Chondrocyte (in vitro differentiated cells): Measurements from ENCODE around the gene DLG2. TPM values are rescaled to one million over a fixed set of nuclear protein-coding genes. Genes with fewer than 3 reads are reported as not detected.

Source experiments
- DNase-seq: peaks from one replicate; pipeline ENCODE4 v3.0.0; 2021; ENCODE audit warnings: mixed read lengths, low spot score
- H3K27ac Mint-ChIP-seq: one replicate; pipeline ENCODE4 v1.8.0; 2021; ENCODE audit warnings: mild to moderate bottlenecking, moderate library complexity, mixed read lengths; ENCODE audit not compliant: unreplicated experiment
- H3K27me3 Mint-ChIP-seq: 2 replicates; pipeline ENCODE4 v1.8.0; 2021; ENCODE audit warnings: low read depth, mixed read lengths
- H3K36me3 Mint-ChIP-seq: 2 replicates; pipeline ENCODE4 v1.8.0; 2021; ENCODE audit warnings: low read depth, mixed read lengths
- H3K4me1 Mint-ChIP-seq: 2 replicates; pipeline ENCODE4 v1.8.0; 2021; ENCODE audit warnings: low read depth, mild to moderate bottlenecking, mixed read lengths
- H3K4me3 Mint-ChIP-seq: one replicate; pipeline ENCODE4 v1.8.0; 2021; ENCODE audit warnings: mild to moderate bottlenecking, moderate library complexity, mixed read lengths; ENCODE audit not compliant: unreplicated experiment
- H3K9me3 Mint-ChIP-seq: 2 replicates; pipeline ENCODE4 v1.8.0; 2021; ENCODE audit warnings: low read depth, mixed read lengths
- total RNA-seq: library from RNA; stranded (reverse); gene quantifications from 3 replicates; pipeline ENCODE4 v1.2.1, GENCODE V29; 2021
- TF ChIP-seq, protein P1 (sequence below): fragments of 200-600 bp; sonication (generic); IDR thresholded peaks from 2 replicates; pipeline ENCODE4 v1.5.0; 2021; ENCODE audit warnings: antibody characterized with exemption, mild to moderate bottlenecking, moderate library complexity

DLG2 gene
- total RNA-seq, 1 donor from 2014 or later = 1.3 TPM

DNA sequence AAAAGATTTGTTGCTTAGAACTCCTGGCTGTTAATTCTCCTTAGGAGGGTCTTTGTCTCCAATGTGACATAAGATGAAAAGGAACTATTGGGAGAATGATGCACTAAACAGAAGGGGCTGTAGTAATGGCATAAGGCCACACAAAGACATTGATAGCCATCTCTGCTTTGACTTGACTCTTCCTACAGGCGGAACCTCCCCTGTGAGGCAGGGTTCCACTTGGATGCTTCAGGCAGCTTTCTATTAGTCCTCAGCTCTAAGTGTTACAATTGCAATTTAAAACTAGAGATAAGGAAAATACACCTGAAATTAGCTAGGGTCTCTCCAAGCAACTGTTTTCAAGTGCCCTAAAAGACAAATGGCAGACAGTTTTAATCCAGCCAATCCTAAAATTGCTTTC lies 1949.4 kb downstream of the DLG2 start:
- Mint-ChIP-seq H3K4me3 (no peak overlapping the region), H3K36me3 (no peaks in the 10 kb centered on the region), H3K4me1 (no peaks in the 10 kb centered on the region), H3K9me3 (no peaks in the 10 kb centered on the region), H3K27ac (no peak overlapping the region), H3K27me3 (peaks cover 28% of the 10 kb centered on the region)
- TF ChIP-seq, protein P1, sequence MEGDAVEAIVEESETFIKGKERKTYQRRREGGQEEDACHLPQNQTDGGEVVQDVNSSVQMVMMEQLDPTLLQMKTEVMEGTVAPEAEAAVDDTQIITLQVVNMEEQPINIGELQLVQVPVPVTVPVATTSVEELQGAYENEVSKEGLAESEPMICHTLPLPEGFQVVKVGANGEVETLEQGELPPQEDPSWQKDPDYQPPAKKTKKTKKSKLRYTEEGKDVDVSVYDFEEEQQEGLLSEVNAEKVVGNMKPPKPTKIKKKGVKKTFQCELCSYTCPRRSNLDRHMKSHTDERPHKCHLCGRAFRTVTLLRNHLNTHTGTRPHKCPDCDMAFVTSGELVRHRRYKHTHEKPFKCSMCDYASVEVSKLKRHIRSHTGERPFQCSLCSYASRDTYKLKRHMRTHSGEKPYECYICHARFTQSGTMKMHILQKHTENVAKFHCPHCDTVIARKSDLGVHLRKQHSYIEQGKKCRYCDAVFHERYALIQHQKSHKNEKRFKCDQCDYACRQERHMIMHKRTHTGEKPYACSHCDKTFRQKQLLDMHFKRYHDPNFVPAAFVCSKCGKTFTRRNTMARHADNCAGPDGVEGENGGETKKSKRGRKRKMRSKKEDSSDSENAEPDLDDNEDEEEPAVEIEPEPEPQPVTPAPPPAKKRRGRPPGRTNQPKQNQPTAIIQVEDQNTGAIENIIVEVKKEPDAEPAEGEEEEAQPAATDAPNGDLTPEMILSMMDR = no peak
- DNase-seq = no peak

DNA sequence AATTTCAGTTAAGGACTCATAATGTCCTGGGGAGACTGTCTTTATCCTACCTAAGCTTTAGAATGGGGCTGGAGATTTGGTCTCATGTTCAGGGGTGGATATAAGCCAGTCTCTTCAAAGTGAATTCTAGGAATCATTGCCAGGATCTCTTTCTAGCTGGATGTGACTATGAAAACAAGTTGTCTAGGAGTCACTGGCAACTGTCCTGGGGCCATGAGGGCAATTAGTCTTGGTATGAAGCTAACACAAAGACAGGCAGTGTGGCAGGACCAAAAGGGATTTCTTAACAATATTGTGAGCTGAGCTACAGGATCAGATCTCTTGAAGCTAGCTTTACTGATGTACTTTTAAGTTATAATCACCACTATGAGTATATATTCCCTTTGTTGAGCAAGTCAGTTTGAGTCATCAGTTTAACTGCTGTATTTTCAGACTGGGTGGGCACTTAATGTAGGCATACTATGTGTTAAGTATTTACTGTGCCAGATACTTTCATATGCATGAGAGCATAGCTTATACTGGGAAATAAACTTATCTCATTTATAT lies 1951.0 kb downstream of the DLG2 start:
- H3K4me3 Mint-ChIP-seq = no peak overlapping the region
- H3K4me1 Mint-ChIP-seq = no peaks in the 10 kb centered on the region
- TF ChIP-seq, protein P1 = no peak
- H3K36me3 Mint-ChIP-seq = no peaks in the 10 kb centered on the region
- H3K9me3 Mint-ChIP-seq = no peaks in the 10 kb centered on the region
- H3K27me3 Mint-ChIP-seq = peaks cover 21% of the 10 kb centered on the region
- no peak for DNase-seq
- H3K27ac Mint-ChIP-seq = no peak overlapping the region

DNA sequence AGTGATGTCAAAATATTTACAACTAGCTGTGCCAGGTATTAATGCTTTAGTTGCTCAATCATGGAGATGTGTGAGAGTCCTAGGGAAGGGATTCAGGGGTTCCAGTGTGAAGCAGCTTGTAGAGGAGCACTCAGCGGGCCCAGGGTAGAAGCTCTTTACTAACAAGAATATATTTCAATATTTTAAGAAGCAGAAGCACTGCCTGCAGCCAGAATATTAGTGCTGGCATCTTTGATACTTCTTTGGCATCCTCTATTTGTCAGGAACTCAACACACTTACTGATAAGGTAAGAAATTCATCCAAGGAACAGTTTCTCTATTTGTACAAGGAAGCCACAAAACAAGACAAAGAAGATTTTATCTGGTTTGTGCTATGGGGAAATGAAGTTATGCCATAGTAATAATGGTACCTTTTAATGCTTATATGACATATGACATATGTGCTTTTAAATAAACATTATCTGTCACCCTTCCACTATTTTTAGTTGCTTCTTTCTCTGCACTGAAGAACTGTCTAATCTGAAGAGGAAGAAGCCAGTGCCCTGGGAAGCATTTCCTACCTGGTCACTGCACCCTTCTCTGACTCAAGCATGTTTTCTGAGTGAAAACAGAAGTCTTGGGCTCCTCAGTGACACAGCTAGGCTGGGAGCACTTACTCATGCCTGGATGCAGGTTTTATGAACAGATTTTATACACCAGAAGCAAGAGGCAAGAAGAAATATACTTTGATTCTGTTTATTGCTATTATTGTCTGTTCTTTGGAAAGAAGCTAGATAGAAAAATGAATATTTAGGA lies 1952.8 kb downstream of the DLG2 start:
- Mint-ChIP-seq H3K27me3 (peaks cover 13% of the 10 kb centered on the region), H3K4me1 (no peaks in the 10 kb centered on the region), H3K36me3 (no peaks in the 10 kb centered on the region), H3K4me3 (no peak overlapping the region), H3K9me3 (no peaks in the 10 kb centered on the region), H3K27ac (no peak overlapping the region)
- TF ChIP-seq, protein P1 = no peak
- no peak for DNase-seq

DNA sequence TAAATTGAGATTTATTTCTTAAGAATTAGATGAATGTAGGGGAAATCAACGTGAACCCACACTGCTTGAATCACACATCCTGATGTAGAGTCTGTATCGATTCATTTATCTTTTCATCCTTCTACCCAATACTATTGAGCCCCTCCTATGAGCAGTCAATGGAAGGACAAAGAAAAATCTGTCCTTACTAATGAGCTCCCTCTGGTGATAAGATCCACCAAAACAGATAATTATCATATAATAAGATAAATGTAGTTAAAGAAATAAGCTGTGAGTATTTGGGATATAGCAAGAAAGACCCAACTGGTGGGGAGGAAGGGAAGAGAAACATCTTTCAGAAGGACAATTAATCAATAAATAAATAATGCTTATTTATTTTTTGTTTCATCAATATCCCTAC lies 1955.9 kb downstream of the DLG2 start:
- DNase-seq = no peak
- Mint-ChIP-seq H3K27ac (no peak overlapping the region), H3K27me3 (peaks cover 13% of the 10 kb centered on the region), H3K36me3 (no peaks in the 10 kb centered on the region), H3K4me1 (no peaks in the 10 kb centered on the region), H3K9me3 (no peaks in the 10 kb centered on the region), H3K4me3 (no peak overlapping the region)
- TF ChIP-seq, protein P1 = no peak

DNA sequence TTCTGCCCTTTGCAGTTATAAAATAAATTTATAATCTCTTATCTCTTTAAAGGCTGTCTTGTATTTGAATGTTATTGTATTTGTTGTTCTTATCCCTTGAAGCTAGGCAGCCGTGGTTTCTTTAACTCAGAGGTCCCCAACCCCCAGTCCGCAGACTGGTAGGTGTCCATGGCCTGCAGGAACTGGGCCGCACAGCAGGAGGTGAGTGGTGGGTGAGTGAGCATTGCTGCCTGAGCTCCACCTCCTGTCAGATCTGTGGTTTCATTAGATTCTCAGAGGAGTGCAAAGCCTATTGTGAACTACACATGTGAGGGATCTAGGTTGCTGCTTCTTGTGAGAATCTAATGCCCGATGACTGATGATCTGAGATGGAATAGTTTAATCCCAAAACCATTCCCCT lies 1961.0 kb downstream of the DLG2 start:
- no peaks in the 10 kb centered on the region for H3K4me1 Mint-ChIP-seq
- no peaks in the 10 kb centered on the region for H3K9me3 Mint-ChIP-seq
- H3K27ac Mint-ChIP-seq = no peak overlapping the region
- peaks cover 11% of the 10 kb centered on the region for H3K27me3 Mint-ChIP-seq
- H3K36me3 Mint-ChIP-seq = no peaks in the 10 kb centered on the region
- no peak for DNase-seq
- TF ChIP-seq, protein P1 = no peak
- no peak overlapping the region for H3K4me3 Mint-ChIP-seq
